H1 (cell line): ENCODE results near the gene RAD51C. TPM values are rescaled to one million over a fixed set of nuclear protein-coding genes. Genes with fewer than 3 reads are reported as not detected.

Experiments
- CTCF ChIA-PET: fragments of 300-600 bp; sonication (Branson Sonifier 250); formaldehyde crosslinking; loops from one replicate; lab custom pipeline; 2021; ENCODE audit not compliant: partially characterized antibody; lab: Charles Lee
- POLR2A ChIA-PET: fragments of 300-600 bp; sonication (Branson Sonifier 250); formaldehyde crosslinking; loops from one replicate; lab custom pipeline; 2021; ENCODE audit warnings: inconsistent platforms; ENCODE audit not compliant: partially characterized antibody; lab: Charles Lee
- DNase-seq, 2 experiments: peaks; one replicate each; pipeline versions ENCODE4 v3.0.0 to v3.0.0-alpha.2; 2010 to 2022; ENCODE audit warnings: low spot score in 2 of 2, low read depth in 1 of 2, mixed read lengths in 1 of 2
- FAIRE-seq: peaks from 2 replicates; lab custom pipeline; 2011; peaks lifted over from hg19 to GRCh38; lab: Jason Lieb, UNC
- H2AFZ ChIP-seq: 2 replicates; pipeline ENCODE4 v1.8.1; 2012; ENCODE audit warnings: low read length, inconsistent platforms
- H2AK5ac ChIP-seq: 2 replicates; pipeline ENCODE4 v1.6.1; 2013; ENCODE audit warnings: low read depth, low read length
- H2BK120ac ChIP-seq: replicated peaks from 2 replicates; pipeline ENCODE3; 2013; ENCODE audit warnings: low read depth, low read length, inconsistent platforms
- H2BK12ac ChIP-seq: 2 replicates; pipeline ENCODE4 v1.6.1; 2013; ENCODE audit warnings: low read depth, low read length
- H2BK15ac ChIP-seq: 2 replicates; pipeline ENCODE4 v1.6.1; 2013; ENCODE audit warnings: low read length
- H2BK20ac ChIP-seq: 2 replicates; pipeline ENCODE4 v1.6.1; 2013; ENCODE audit warnings: low read length
- H2BK5ac ChIP-seq: 2 replicates; pipeline ENCODE4 v1.6.1; 2013; ENCODE audit warnings: low read depth, low read length
- H3K14ac ChIP-seq: 2 replicates; pipeline ENCODE4 v1.6.1; 2013; ENCODE audit warnings: inconsistent platforms; ENCODE audit not compliant: insufficient read length
- H3K18ac ChIP-seq: 2 replicates; pipeline ENCODE4 v1.6.1; 2013; ENCODE audit warnings: low read length; ENCODE audit errors: extremely low read depth
- H3K23ac ChIP-seq: 2 replicates; pipeline ENCODE4 v1.6.1; 2013; ENCODE audit warnings: inconsistent platforms; ENCODE audit not compliant: insufficient read length
- H3K23me2 ChIP-seq: 2 replicates; pipeline ENCODE4 v1.6.1; 2013; ENCODE audit warnings: low read depth, low read length
- H3K27ac ChIP-seq: 2 replicates; pipeline ENCODE4 v1.6.1; 2011; ENCODE audit warnings: low read depth, low read length, inconsistent platforms
- H3K27me3 ChIP-seq, 4 experiments: replicated peaks in 1 of 4; 1 replicate in 1 of 4; 2 replicates in 3 of 4; pipeline versions ENCODE4 v1.6.1 to v1.8.1; 2011 to 2013; ENCODE audit warnings: low read length in 3 of 4, mild to moderate bottlenecking in 3 of 4, inconsistent platforms in 2 of 4, mixed read lengths in 2 of 4, moderate library complexity in 1 of 4; ENCODE audit not compliant: control insufficient read depth in 3 of 4, insufficient read depth in 3 of 4; ENCODE audit errors: extremely low read depth in 1 of 4
- H3K36me3 ChIP-seq, 4 experiments: 2 replicates each; pipeline versions ENCODE4 v1.6.1 to v1.8.1; 2011 to 2013; ENCODE audit warnings: mild to moderate bottlenecking in 4 of 4, low read length in 3 of 4, moderate library complexity in 2 of 4, control low read depth in 1 of 4, inconsistent platforms in 1 of 4; ENCODE audit not compliant: insufficient read depth in 4 of 4, control insufficient read depth in 2 of 4
- H3K4ac ChIP-seq: replicated peaks from 2 replicates; pipeline ENCODE3; 2013; ENCODE audit warnings: low read length, low read depth, mixed read lengths, inconsistent platforms; ENCODE audit not compliant: insufficient read length
- H3K4me1 ChIP-seq, 4 experiments: replicated peaks in 1 of 4; 1 replicate in 1 of 4; 2 replicates in 3 of 4; pipeline versions ENCODE4 v1.6.1 to v1.8.1; 2011 to 2013; ENCODE audit warnings: low read length in 3 of 4, inconsistent platforms in 2 of 4, mixed read lengths in 1 of 4; ENCODE audit not compliant: insufficient read depth in 4 of 4, control insufficient read depth in 3 of 4
- H3K4me2 ChIP-seq, 2 experiments: 2 replicates each; pipeline versions ENCODE4 v1.6.1 to v1.8.1; 2011 to 2013; ENCODE audit warnings: low read depth in 2 of 2, low read length in 2 of 2, control low read depth in 1 of 2, inconsistent platforms in 1 of 2, mild to moderate bottlenecking in 1 of 2; ENCODE audit not compliant: insufficient read depth in 1 of 2
- H3K4me3 ChIP-seq, 4 experiments: fragments of 200-600, 300-600 bp in 1 of 4; sonication (generic), shearing (Covaris generic), sonication (Bioruptor Twin) in 1 of 4; 2 replicates each; pipeline versions ENCODE4 v1.5.1 to v1.8.1; 2011 to 2016; ENCODE audit warnings: low read length in 4 of 4, low read depth in 3 of 4, control low read depth in 2 of 4, inconsistent platforms in 2 of 4, mild to moderate bottlenecking in 2 of 4, mixed read lengths in 1 of 4, moderate library complexity in 1 of 4; ENCODE audit not compliant: insufficient read depth in 2 of 4; ENCODE audit errors: extremely low read depth in 1 of 4
- H3K56ac ChIP-seq: replicated peaks from 2 replicates; pipeline ENCODE3; 2013; ENCODE audit warnings: low read depth, mild to moderate bottlenecking, mixed read lengths, low read length, inconsistent platforms; ENCODE audit not compliant: insufficient read length
- H3K79me1 ChIP-seq: 2 replicates; pipeline ENCODE4 v1.6.1; 2013; ENCODE audit warnings: low read depth, low read length, control low read depth
- H3K79me2 ChIP-seq, 2 experiments: 2 replicates each; pipeline versions ENCODE4 v1.6.1 to v1.8.1; 2012 to 2013; ENCODE audit warnings: low read length in 2 of 2, mild to moderate bottlenecking in 2 of 2, inconsistent platforms in 1 of 2; ENCODE audit not compliant: insufficient read depth in 2 of 2, control insufficient read depth in 1 of 2
- H3K9ac ChIP-seq, 4 experiments: replicated peaks in 1 of 4; 1 replicate in 1 of 4; 2 replicates in 3 of 4; pipeline versions ENCODE4 v1.6.1 to v1.8.1; 2011 to 2013; ENCODE audit warnings: low read depth in 3 of 4, low read length in 3 of 4, control low read depth in 2 of 4, mild to moderate bottlenecking in 2 of 4, moderate library complexity in 2 of 4, inconsistent platforms in 1 of 4; ENCODE audit errors: extremely low read depth in 1 of 4
- H3K9me3 ChIP-seq, 2 experiments: 2 replicates each; pipeline versions ENCODE4 v1.6.1 to v1.8.1; 2012 to 2013; ENCODE audit warnings: mild to moderate bottlenecking in 2 of 2, moderate library complexity in 2 of 2, control low read depth in 1 of 2, inconsistent platforms in 1 of 2, low read depth in 1 of 2, low read length in 1 of 2, mixed read lengths in 1 of 2; ENCODE audit not compliant: insufficient read depth in 2 of 2
- H4K20me1 ChIP-seq, 2 experiments: replicated peaks in 1 of 2; 2 replicates each; pipeline versions ENCODE3 to v1.8.1; 2011 to 2013; ENCODE audit warnings: inconsistent platforms in 2 of 2, low read length in 2 of 2, mild to moderate bottlenecking in 1 of 2; ENCODE audit not compliant: insufficient read depth in 2 of 2, control insufficient read depth in 1 of 2
- H4K5ac ChIP-seq: 2 replicates; pipeline ENCODE4 v1.6.1; 2013; ENCODE audit warnings: low read length, low read depth, mixed read lengths, inconsistent platforms; ENCODE audit not compliant: insufficient read length
- H4K8ac ChIP-seq: 2 replicates; pipeline ENCODE4 v1.8.0; 2013; ENCODE audit warnings: mild to moderate bottlenecking, moderate library complexity, low read length, inconsistent platforms; ENCODE audit not compliant: insufficient read depth; ENCODE audit errors: extremely low read depth
- H4K91ac ChIP-seq: replicated peaks from 2 replicates; pipeline ENCODE3; 2013; ENCODE audit warnings: low read length, mixed read lengths, inconsistent platforms; ENCODE audit not compliant: insufficient read length
- ASH2L ChIP-seq: fragments of 200-600, 300-600 bp; sonication (generic); IDR thresholded peaks from one replicate; pipeline ENCODE4 v1.7.1; 2017; ENCODE audit warnings: low read length
- GABPA ChIP-seq: IDR thresholded peaks from 2 replicates; pipeline ENCODE4 v1.6.1; 2011; ENCODE audit warnings: mild to moderate bottlenecking, low read length, moderate library complexity, borderline replicate concordance; ENCODE audit not compliant: insufficient read depth
- HDAC6 ChIP-seq: IDR thresholded peaks from one replicate; pipeline ENCODE4 v1.7.1; 2012; ENCODE audit warnings: low read depth, mild to moderate bottlenecking, inconsistent platforms, low read length, moderate library complexity
- KDM1A ChIP-seq: fragments of 200-600, 300-600 bp; sonication (generic); IDR thresholded peaks from 2 replicates; pipeline ENCODE4 v1.7.1; 2016; ENCODE audit warnings: mild to moderate bottlenecking, low read length, borderline replicate concordance
- POU5F1 ChIP-seq: IDR thresholded peaks from 2 replicates; pipeline ENCODE4 v1.6.1; 2011; ENCODE audit warnings: low read depth, mild to moderate bottlenecking, low read length, moderate library complexity
- RBBP5 ChIP-seq: IDR thresholded peaks from 2 replicates; pipeline ENCODE4 v1.7.1; 2012; ENCODE audit warnings: low read depth, mild to moderate bottlenecking, inconsistent platforms, low read length, moderate library complexity, borderline replicate concordance
- SP4 ChIP-seq: IDR thresholded peaks from 2 replicates; pipeline ENCODE4 v1.6.1; 2012; ENCODE audit warnings: low read length, inconsistent platforms
- WGBS, 2 experiments: shearing (Covaris generic) in 1 of 2; methylation state at CpG; one replicate each; pipeline versions ENCODE4 v1.1.6 to v1.1.7; 2013 to 2015; ENCODE audit warnings: low lambda C conversion rate in 2 of 2, mixed read lengths in 2 of 2, inconsistent platforms in 1 of 2, low coverage in 1 of 2, missing lambda C conversion rate in 1 of 2; ENCODE audit not compliant: insufficient replicate concordance in 2 of 2, insufficient coverage in 1 of 2, insufficient read length in 1 of 2; ENCODE audit errors: extremely low coverage in 1 of 2, missing lambda C conversion rate in 1 of 2; 5-methylcytosine and 5-hydroxymethylcytosine counted together
- polyA plus RNA-seq, 7 experiments: library from polyadenylated mRNA; depleted of rRNA in 3 of 7; stranded (reverse) in 5 of 7; unstranded in 2 of 7; fragments of >200 nt in 5 of 7; fragments of 200-250 nt in 2 of 7; gene quantifications; 1 replicate in 5 of 7; 2 replicates in 1 of 7; 4 replicates in 1 of 7; pipeline versions ENCODE4 v1.2.1 to v1.2.3, GENCODE V29; 2011 to 2013; ENCODE audit warnings: missing spikeins in 2 of 7, mixed read lengths in 2 of 7
- total RNA-seq: library from RNA; stranded (reverse); fragmentation: NEBNext Ultra II Directional; extraction: Animal tissue kit (Norgen Biotek cat#: 25700); gene quantifications from 2 replicates; pipeline ENCODE4 v1.2.1, GENCODE V29; 2021

The RAD51C gene
- total and polyA plus RNA-seq, 2 of the 8 experiments (the other 6 are each of a cell fraction or from before 2014, with no cell fraction given): 10.4 to 21.7 TPM

DNA sequence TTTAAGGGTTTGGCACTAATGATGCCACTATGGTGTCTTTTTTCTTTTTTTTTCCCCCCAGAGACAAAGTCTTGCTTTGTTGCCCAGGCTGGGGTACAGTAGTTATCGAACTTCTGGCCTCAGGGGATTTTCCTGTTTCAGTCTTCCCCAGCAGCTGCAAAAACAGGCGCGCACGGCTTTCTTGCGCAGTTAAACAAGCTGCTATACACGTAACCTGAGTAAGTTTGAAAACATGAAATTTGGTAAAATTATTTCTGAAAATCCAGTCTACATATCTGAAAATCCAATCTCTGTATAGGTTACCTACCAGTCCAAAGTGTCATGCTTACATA, 12.4 kb upstream of the RAD51C start:
- Histone ChIP-seq H3K23me2 (no peaks in the 10 kb centered on the region), H2BK15ac (no peak overlapping the region), H3K27me3 (no peaks in the 10 kb centered on the region), H2BK120ac (no peak overlapping the region), H3K79me2 (no peaks in the 10 kb centered on the region), H3K56ac (no peak overlapping the region), H3K9ac (no peak overlapping the region), H2BK12ac (no peak overlapping the region), H3K23ac (no peak overlapping the region), H3K4me2 (no peak overlapping the region), H3K36me3 (no peaks in the 10 kb centered on the region), H3K14ac (no peak overlapping the region), H3K18ac (no peak overlapping the region), H4K91ac (no peak overlapping the region), H3K4me3 (no peak overlapping the region), H2BK20ac (no peak overlapping the region), H3K27ac (no peak overlapping the region), H4K5ac (no peak overlapping the region), H4K8ac (no peak overlapping the region), H3K4ac (no peak overlapping the region), H4K20me1 (no peaks in the 10 kb centered on the region), H3K79me1 (no peaks in the 10 kb centered on the region), H2BK5ac (no peak overlapping the region), H3K4me1 (no peaks in the 10 kb centered on the region), H3K9me3 (no peaks in the 10 kb centered on the region), H2AK5ac (no peak overlapping the region), H2AFZ (no peak overlapping the region)
- no peak for DNase-seq
- TF ChIP-seq RBBP5: no peak
- TF ChIP-seq GABPA: no peak
- no peak for TF ChIP-seq KDM1A
- no peak for TF ChIP-seq SP4
- no peak for TF ChIP-seq HDAC6
- no peak for TF ChIP-seq POU5F1
- no peak for TF ChIP-seq ASH2L
- CTCF ChIA-PET: interaction anchor here (0.8 kb wide), 1 partner anchor 31 kb away, joined by 3 read pairs; no protein-coding TSS in a partner anchor
- 81% methylated on average over 6 of the region's 6 CpGs; no CpG with 5 or more reads in 1 of the 2 experiments for WGBS, 2 experiments
- no peak for FAIRE-seq
- POLR2A ChIA-PET: interaction anchor here (3.3 to 12.3 kb wide), 2 partner anchors 20 to 48 kb away, joined by 26 to 96 read pairs; no protein-coding TSS in a partner anchor
